HG02571 (cell line): ENCODE measurements around the gene TRIO.

Source experiments
- ATAC-seq: cut with Tn5 transposase; IDR thresholded peaks from one replicate; pipeline ENCODE4 v1.9.1; 2021; ENCODE audit warnings: mild to moderate bottlenecking, moderate library complexity; ENCODE audit not compliant: unreplicated experiment

The TRIO gene

GRCh38 chr5:14310901-14311300, 167.8 kb downstream of the TRIO start:
- ATAC-seq, result no peak

GRCh38 chr5:14313986-14314690, 171.0 kb downstream of the TRIO start:
- no peak for ATAC-seq

- no peak for ATAC-seq
Observed at GRCh38 chr5:14316471-14316870, 173.3 kb downstream of the TRIO start.

GRCh38 chr5:14319102-14319501, 176.0 kb downstream of the TRIO start:
- no peak for ATAC-seq

- no peak for ATAC-seq
Observed at GRCh38 chr5:14321936-14322335, 178.8 kb downstream of the TRIO start.

- ATAC-seq, result no peak
Observed at GRCh38 chr5:14322437-14323187, 179.5 kb downstream of the TRIO start.

GRCh38 chr5:14323466-14323865, 180.3 kb downstream of the TRIO start:
- ATAC-seq, result no peak

- ATAC-seq, result no peak
Observed at GRCh38 chr5:14325369-14325768, 182.2 kb downstream of the TRIO start.

GRCh38 chr5:14326035-14326903, 183.1 kb downstream of the TRIO start:
- no peak for ATAC-seq

- ATAC-seq, result no peak
Observed at GRCh38 chr5:14327624-14328023, 184.5 kb downstream of the TRIO start.

GRCh38 chr5:14328144-14328543, 185.0 kb downstream of the TRIO start:
- ATAC-seq, result no peak

- no peak for ATAC-seq
Observed at GRCh38 chr5:14330291-14330690, 187.1 kb downstream of the TRIO start.

GRCh38 chr5:14330729-14331385, 187.7 kb downstream of the TRIO start:
- no peak for ATAC-seq

GRCh38 chr5:14331386-14331781, 188.2 kb downstream of the TRIO start:
- no peak for ATAC-seq

- no peak for ATAC-seq
Observed at GRCh38 chr5:14332038-14332631, 189.0 kb downstream of the TRIO start.

GRCh38 chr5:14332746-14333145, 189.6 kb downstream of the TRIO start:
- ATAC-seq, result no peak

- no peak for ATAC-seq
Observed at GRCh38 chr5:14337593-14337992, 194.5 kb downstream of the TRIO start.

GRCh38 chr5:14339468-14339867, 196.3 kb downstream of the TRIO start:
- no peak for ATAC-seq

GRCh38 chr5:14341571-14342230, 198.6 kb downstream of the TRIO start:
- peak; percentile 17 for ATAC-seq

- ATAC-seq, result peak; percentile 94
Observed at GRCh38 chr5:14342306-14342705, 199.2 kb downstream of the TRIO start.
